NCI-H774 (cell line): Measurements from ENCODE around the gene KRTAP9-2.
"Not testable (repeated sequence)": the region's sequence is repeated elsewhere in the genome, so short reads cannot be mapped to it uniquely, and the experiment has no call there.

Experiments used
- DNase-seq: peaks from one replicate; lab custom pipeline; 2025; lab: John Stamatoyannopoulos, UW

The KRTAP9-2 gene

GRCh38 chr17:41237116-41237515 is 10.7 kb downstream of the KRTAP9-2 start:
- DNase-seq, result not testable (repeated sequence)

- DNase-seq, result peak; percentile 42
Observed at GRCh38 chr17:41237949-41238437, 11.5 kb downstream of the KRTAP9-2 start, which contains the start of gene KRTAP9-8. Gene KRTAP9-8, plus strand, starts transcription at chr17:41237999. Its CDS starts 53 bp downstream, at chr17:41238052.

GRCh38 chr17:41246995-41247787 is 20.7 kb downstream of the KRTAP9-2 start:
- DNase-seq, result not testable (repeated sequence)

- peak; percentile 65 for DNase-seq
Observed at GRCh38 chr17:41249637-41250240, 23.3 kb downstream of the KRTAP9-2 start, which contains the start of gene KRTAP9-4. Gene KRTAP9-4, plus strand, starts transcription at chr17:41249687. Its CDS starts 34 bp downstream, at chr17:41249721.

- no peak for DNase-seq
Observed at GRCh38 chr17:41251261-41251660, 24.8 kb downstream of the KRTAP9-2 start.

- DNase-seq, result no peak
Observed at GRCh38 chr17:41254861-41255260, 28.4 kb downstream of the KRTAP9-2 start.

- not testable (repeated sequence) for DNase-seq
Observed at GRCh38 chr17:41255381-41256290, 29.2 kb downstream of the KRTAP9-2 start, which contains the start of gene KRTAP9-9. Gene KRTAP9-9, plus strand, starts transcription at chr17:41255384.

- DNase-seq, result no peak
Observed at GRCh38 chr17:41256291-41256685, 29.8 kb downstream of the KRTAP9-2 start.

GRCh38 chr17:41258406-41258805 is 32.0 kb downstream of the KRTAP9-2 start:
- DNase-seq, result no peak

- no peak for DNase-seq
Observed at GRCh38 chr17:41263212-41263611, 36.8 kb downstream of the KRTAP9-2 start.

- no peak for DNase-seq
Observed at GRCh38 chr17:41264599-41264998, 38.2 kb downstream of the KRTAP9-2 start.

GRCh38 chr17:41265078-41265477 is 38.6 kb downstream of the KRTAP9-2 start, which contains the start of gene KRTAP9-6:
Gene KRTAP9-6, plus strand, starts transcription at chr17:41265378. Its CDS starts 0 bp downstream, at chr17:41265378.
- no peak for DNase-seq

GRCh38 chr17:41267711-41268110 is 41.3 kb downstream of the KRTAP9-2 start:
- no peak for DNase-seq

- DNase-seq, result not testable (repeated sequence)
Observed at GRCh38 chr17:41271323-41271722, 44.9 kb downstream of the KRTAP9-2 start.

GRCh38 chr17:41271858-41272257 is 45.4 kb downstream of the KRTAP9-2 start:
- DNase-seq, result no peak

GRCh38 chr17:41275648-41276190 is 49.3 kb downstream of the KRTAP9-2 start, which contains the start of gene KRTAP9-7:
Gene KRTAP9-7, plus strand, starts transcription at chr17:41275698. Its CDS starts 0 bp downstream, at chr17:41275698.
- not testable (repeated sequence) for DNase-seq
